ENCODE results near the gene ACOT6.

DNA sequence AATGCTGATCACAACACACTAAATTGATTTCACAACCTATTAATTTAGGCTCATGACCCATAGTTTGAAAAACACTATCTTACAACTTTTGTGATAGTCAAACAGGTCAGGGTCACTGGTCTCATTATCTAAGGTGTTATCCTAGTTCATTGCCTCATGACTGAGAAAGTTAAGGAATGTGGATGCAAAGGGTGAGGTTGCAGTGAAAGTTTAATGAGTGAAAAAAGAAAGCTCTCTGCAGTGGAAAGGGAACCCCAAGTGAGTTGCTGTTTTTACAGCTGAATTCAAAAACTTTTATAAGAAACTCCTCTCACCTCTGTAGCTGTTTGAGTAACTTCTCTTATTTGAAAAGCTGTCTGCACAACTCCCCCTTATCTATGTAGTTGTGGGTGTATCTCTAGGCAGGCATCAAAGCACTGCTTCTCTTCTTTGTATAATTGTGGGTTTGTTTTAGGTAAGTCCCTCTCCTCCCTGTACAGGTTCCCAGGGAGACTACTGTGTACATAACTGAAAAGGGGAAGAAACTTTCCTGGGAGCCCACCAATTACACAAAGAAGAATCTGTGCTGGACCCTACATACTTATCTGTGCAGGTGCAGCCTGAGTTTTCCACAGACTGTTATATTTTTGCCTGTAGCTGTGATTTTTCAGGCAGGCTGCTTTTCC, 51.4 kb downstream of the ACOT6 start:
- TF ChIP-seq, protein P1, sequence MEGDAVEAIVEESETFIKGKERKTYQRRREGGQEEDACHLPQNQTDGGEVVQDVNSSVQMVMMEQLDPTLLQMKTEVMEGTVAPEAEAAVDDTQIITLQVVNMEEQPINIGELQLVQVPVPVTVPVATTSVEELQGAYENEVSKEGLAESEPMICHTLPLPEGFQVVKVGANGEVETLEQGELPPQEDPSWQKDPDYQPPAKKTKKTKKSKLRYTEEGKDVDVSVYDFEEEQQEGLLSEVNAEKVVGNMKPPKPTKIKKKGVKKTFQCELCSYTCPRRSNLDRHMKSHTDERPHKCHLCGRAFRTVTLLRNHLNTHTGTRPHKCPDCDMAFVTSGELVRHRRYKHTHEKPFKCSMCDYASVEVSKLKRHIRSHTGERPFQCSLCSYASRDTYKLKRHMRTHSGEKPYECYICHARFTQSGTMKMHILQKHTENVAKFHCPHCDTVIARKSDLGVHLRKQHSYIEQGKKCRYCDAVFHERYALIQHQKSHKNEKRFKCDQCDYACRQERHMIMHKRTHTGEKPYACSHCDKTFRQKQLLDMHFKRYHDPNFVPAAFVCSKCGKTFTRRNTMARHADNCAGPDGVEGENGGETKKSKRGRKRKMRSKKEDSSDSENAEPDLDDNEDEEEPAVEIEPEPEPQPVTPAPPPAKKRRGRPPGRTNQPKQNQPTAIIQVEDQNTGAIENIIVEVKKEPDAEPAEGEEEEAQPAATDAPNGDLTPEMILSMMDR (IDR thresholded peaks at IDR 0.05), result no peak
- no peak for TF ChIP-seq POLR2AphosphoS5 (IDR thresholded peaks at IDR 0.05)
